Mesenchymal stem cell (in vitro differentiated cells and primary cell): Measurements from ENCODE around the gene ITSN1.

Experiments used
- DNase-seq: peaks from one replicate; pipeline ENCODE4 v3.0.0-alpha.2; 2013
- H2AFZ ChIP-seq: one replicate; pipeline ENCODE4 v1.6.1; 2013; ENCODE audit warnings: low read depth, mild to moderate bottlenecking, control low read depth, inconsistent platforms, low read length, moderate library complexity
- H2AK5ac ChIP-seq: 2 replicates; pipeline ENCODE4 v1.6.1; 2013; ENCODE audit warnings: low read length, moderate library complexity, mild to moderate bottlenecking, inconsistent platforms; ENCODE audit not compliant: severe bottlenecking
- H2BK120ac ChIP-seq: one replicate; pipeline ENCODE4 v1.6.1; 2013; ENCODE audit warnings: low read depth, mild to moderate bottlenecking, inconsistent platforms, low read length, moderate library complexity
- H2BK12ac ChIP-seq, 2 experiments: one replicate each; pipeline ENCODE4 v1.6.1; 2013; ENCODE audit warnings: inconsistent platforms in 2 of 2, low read length in 2 of 2, mild to moderate bottlenecking in 2 of 2, moderate library complexity in 2 of 2, control low read depth in 1 of 2
- H2BK15ac ChIP-seq: one replicate; pipeline ENCODE4 v1.6.1; 2013; ENCODE audit warnings: mild to moderate bottlenecking, low read depth, inconsistent platforms; ENCODE audit not compliant: poor library complexity, severe bottlenecking
- H2BK5ac ChIP-seq: 2 replicates; pipeline ENCODE4 v1.6.1; 2013; ENCODE audit warnings: low read depth, mild to moderate bottlenecking, low read length, control low read depth, inconsistent platforms; ENCODE audit not compliant: poor library complexity, severe bottlenecking
- H3K14ac ChIP-seq, 2 experiments: one replicate each; pipeline ENCODE4 v1.6.1; 2013; ENCODE audit warnings: inconsistent platforms in 2 of 2, low read length in 2 of 2, control low read depth in 1 of 2, mild to moderate bottlenecking in 1 of 2, moderate library complexity in 1 of 2
- H3K18ac ChIP-seq, 2 experiments: one replicate each; pipeline ENCODE4 v1.6.1; 2013; ENCODE audit warnings: inconsistent platforms in 2 of 2, low read length in 2 of 2, control low read depth in 1 of 2, low read depth in 1 of 2, mild to moderate bottlenecking in 1 of 2
- H3K23ac ChIP-seq, 2 experiments: one replicate each; pipeline ENCODE4 v1.6.1; 2013; ENCODE audit warnings: inconsistent platforms in 2 of 2, low read length in 2 of 2, mild to moderate bottlenecking in 2 of 2, moderate library complexity in 2 of 2, control low read depth in 1 of 2
- H3K27ac ChIP-seq: 2 replicates; pipeline ENCODE4 v1.5.1; 2013; ENCODE audit warnings: mild to moderate bottlenecking, moderate library complexity, low read length, control low read depth, inconsistent platforms; ENCODE audit not compliant: poor library complexity, severe bottlenecking
- H3K27me3 ChIP-seq, 2 experiments: 2 replicates each; pipeline versions ENCODE4 v1.6.1 to v1.7.0; 2013; ENCODE audit warnings: low read length in 2 of 2, mild to moderate bottlenecking in 2 of 2, moderate library complexity in 2 of 2, control low read depth in 1 of 2, inconsistent platforms in 1 of 2; ENCODE audit not compliant: control insufficient read depth in 1 of 2, insufficient read depth in 1 of 2
- H3K36me3 ChIP-seq, 2 experiments: 2 replicates each; pipeline versions ENCODE4 v1.6.1 to v1.7.0; 2013; ENCODE audit warnings: low read length in 2 of 2, control low read depth in 1 of 2, inconsistent platforms in 1 of 2, low read depth in 1 of 2, mild to moderate bottlenecking in 1 of 2; ENCODE audit not compliant: insufficient read depth in 2 of 2, control insufficient read depth in 1 of 2
- H3K4ac ChIP-seq, 2 experiments: one replicate each; pipeline ENCODE4 v1.6.1; 2013; ENCODE audit warnings: inconsistent platforms in 2 of 2, low read length in 2 of 2, mild to moderate bottlenecking in 2 of 2, moderate library complexity in 2 of 2, control low read depth in 1 of 2, low read depth in 1 of 2
- H3K4me1 ChIP-seq: 2 replicates; pipeline ENCODE4 v1.6.1; 2013; ENCODE audit warnings: low read depth, low read length, control low read depth; ENCODE audit not compliant: control insufficient read depth, insufficient read depth
- H3K4me2 ChIP-seq: 2 replicates; pipeline ENCODE4 v1.6.1; 2013; ENCODE audit warnings: low read length, mild to moderate bottlenecking, inconsistent platforms; ENCODE audit not compliant: poor library complexity, severe bottlenecking
- H3K4me3 ChIP-seq, 2 experiments: 2 replicates each; pipeline versions ENCODE4 v1.5.1 to v1.7.0; 2013; ENCODE audit warnings: low read length in 2 of 2, mild to moderate bottlenecking in 2 of 2, control low read depth in 1 of 2, low read depth in 1 of 2; ENCODE audit not compliant: insufficient read depth in 1 of 2
- H3K79me1 ChIP-seq: replicated peaks from 2 replicates; pipeline ENCODE4 v1.6.1; 2013; ENCODE audit warnings: mild to moderate bottlenecking, control low read depth, low read length, inconsistent platforms; ENCODE audit not compliant: poor library complexity, severe bottlenecking
- H3K9ac ChIP-seq: 2 replicates; pipeline ENCODE4 v1.7.0; 2013; ENCODE audit warnings: mild to moderate bottlenecking, low read length, moderate library complexity
- H3K9me3 ChIP-seq: 2 replicates; pipeline ENCODE4 v1.7.0; 2013; ENCODE audit warnings: mild to moderate bottlenecking, low read length; ENCODE audit not compliant: control insufficient read depth
- H4K8ac ChIP-seq: one replicate; pipeline ENCODE4 v1.6.1; 2013; ENCODE audit warnings: inconsistent platforms, mild to moderate bottlenecking, low read length, moderate library complexity
- H4K91ac ChIP-seq: one replicate; pipeline ENCODE4 v1.6.1; 2013; ENCODE audit warnings: mild to moderate bottlenecking, low read length, inconsistent platforms
- WGBS: methylation state at CpG from one replicate; pipeline ENCODE4 v1.1.7; 2013; ENCODE audit warnings: mixed read lengths; 5-methylcytosine and 5-hydroxymethylcytosine counted together

Gene ITSN1

GRCh38 chr21:33817138-33817537 lies 174.8 kb downstream of the ITSN1 start:
- H2BK5ac ChIP-seq: no peak overlapping the region
- H3K27me3 ChIP-seq: no peaks in the 10 kb centered on the region
- no peak overlapping the region for H3K23ac ChIP-seq
- DNase-seq: no peak
- no peak overlapping the region for H3K9ac ChIP-seq
- H3K4ac ChIP-seq: no peak overlapping the region
- no peak overlapping the region for H4K91ac ChIP-seq
- no peak overlapping the region for H2AK5ac ChIP-seq
- H3K4me2 ChIP-seq: no peak overlapping the region
- H2BK15ac ChIP-seq: no peak overlapping the region
- H2BK12ac ChIP-seq: no peak overlapping the region
- no peak overlapping the region for H2AFZ ChIP-seq
- H3K27ac ChIP-seq: no peak overlapping the region
- H3K79me1 ChIP-seq: peaks cover 10% of the 10 kb centered on the region
- no peaks in the 10 kb centered on the region for H3K9me3 ChIP-seq
- H3K36me3 ChIP-seq: peaks cover 32 to 82% of the 10 kb centered on the region in 2 experiments
- no peak overlapping the region for H3K14ac ChIP-seq
- 80% methylated on average over 6 of the region's 7 CpGs for WGBS
- peaks cover 12% of the 10 kb centered on the region for H3K4me1 ChIP-seq
- no peak overlapping the region for H3K18ac ChIP-seq
- H4K8ac ChIP-seq: no peak overlapping the region
- no peak overlapping the region for H2BK120ac ChIP-seq
- H3K4me3 ChIP-seq: no peak overlapping the region

GRCh38 chr21:33817663-33818451 lies 175.6 kb downstream of the ITSN1 start:
- H3K9ac ChIP-seq: no peak overlapping the region
- H3K18ac ChIP-seq: no peak overlapping the region
- H3K4me3 ChIP-seq: no peak overlapping the region
- H3K9me3 ChIP-seq: no peaks in the 10 kb centered on the region
- H3K27me3 ChIP-seq: no peaks in the 10 kb centered on the region
- no peak overlapping the region for H3K4ac ChIP-seq
- no peak overlapping the region for H2AK5ac ChIP-seq
- H2BK12ac ChIP-seq: no peak overlapping the region
- H2BK5ac ChIP-seq: no peak overlapping the region
- H3K23ac ChIP-seq: no peak overlapping the region
- 98% methylated on average over 6 of the region's 6 CpGs for WGBS
- DNase-seq: no peak
- no peak overlapping the region for H2BK120ac ChIP-seq
- H4K91ac ChIP-seq: no peak overlapping the region
- peaks cover 10% of the 10 kb centered on the region for H3K79me1 ChIP-seq
- H3K27ac ChIP-seq: no peak overlapping the region
- peaks cover 28 to 86% of the 10 kb centered on the region in 2 experiments for H3K36me3 ChIP-seq
- H4K8ac ChIP-seq: no peak overlapping the region
- no peak overlapping the region for H3K4me2 ChIP-seq
- no peak overlapping the region for H2AFZ ChIP-seq
- no peak overlapping the region for H2BK15ac ChIP-seq
- H3K14ac ChIP-seq: no peak overlapping the region
- H3K4me1 ChIP-seq: peaks cover 12% of the 10 kb centered on the region

- Histone ChIP-seq H2AFZ (no peak overlapping the region), H4K8ac (no peak overlapping the region), H3K79me1 (peaks cover 8% of the 10 kb centered on the region), H3K27ac (no peak overlapping the region), H3K4ac (no peak overlapping the region), H2BK15ac (no peak overlapping the region), H2BK12ac (no peak overlapping the region), H3K9me3 (no peaks in the 10 kb centered on the region), H3K27me3 (no peaks in the 10 kb centered on the region), H3K36me3 (peaks cover 18 to 78% of the 10 kb centered on the region in 2 experiments), H3K14ac (no peak overlapping the region), H2BK5ac (no peak overlapping the region), H4K91ac (no peak overlapping the region), H3K4me1 (peaks cover 8% of the 10 kb centered on the region), H3K9ac (no peak overlapping the region), H3K4me2 (no peak overlapping the region), H3K4me3 (no peak overlapping the region), H3K18ac (no peak overlapping the region), H2AK5ac (no peak overlapping the region), H3K23ac (no peak overlapping the region), H2BK120ac (no peak overlapping the region)
- DNase-seq: no peak
Measured at GRCh38 chr21:33820230-33820770, 178.0 kb downstream of the ITSN1 start.

- Histone ChIP-seq H3K36me3 (peaks cover 16 to 74% of the 10 kb centered on the region in 2 experiments), H3K9me3 (no peaks in the 10 kb centered on the region), H2BK5ac (no peak overlapping the region), H3K23ac (no peak overlapping the region), H2BK15ac (no peak overlapping the region), H3K27ac (no peak overlapping the region), H3K4ac (no peak overlapping the region), H3K4me2 (no peak overlapping the region), H3K9ac (no peak overlapping the region), H2AK5ac (no peak overlapping the region), H2BK120ac (no peak overlapping the region), H3K79me1 (peaks cover 8% of the 10 kb centered on the region), H4K8ac (no peak overlapping the region), H2AFZ (no peak overlapping the region), H3K4me1 (peaks cover 9% of the 10 kb centered on the region), H3K27me3 (no peaks in the 10 kb centered on the region), H2BK12ac (no peak overlapping the region), H3K14ac (no peak overlapping the region), H4K91ac (no peak overlapping the region), H3K4me3 (no peak overlapping the region), H3K18ac (no peak overlapping the region)
- WGBS: 79% methylated on average over 2 of the region's 2 CpGs
- DNase-seq: no peak
Measured at GRCh38 chr21:33820798-33821197, 178.5 kb downstream of the ITSN1 start.
